ENCODE data around the gene BCO2. TPM values are rescaled to one million over a fixed set of nuclear protein-coding genes. Genes with fewer than 3 reads are reported as not detected.

BCO2 gene
- total RNA-seq, 2 experiments from 2014 or later = 0.97 to 1.4 TPM

- Mint-ChIP-seq H3K27ac (no peak overlapping the region), H3K27me3 (no peaks in the 10 kb centered on the region), H3K36me3 (ENCODE audit: low read depth) (peaks cover 10% of the 10 kb centered on the region), H3K4me1 (ENCODE audit: low read depth) (no peaks in the 10 kb centered on the region), H3K9me3 (peaks cover 4% of the 10 kb centered on the region), H3K4me3 (no peak overlapping the region)
- DNase-seq (no peak), ATAC-seq (no peak)
- ChIA-PET POLR2A (interaction anchor here (0.6 kb wide), 1 partner anchor 747 kb away, joined by 3 read pairs; no protein-coding TSS in a partner anchor), CTCF (interaction anchor here (5.7 kb wide), 1 partner anchor 32 kb away, joined by 18 read pairs; no protein-coding TSS in a partner anchor)
- intact Hi-C loops (cut with micrococcal nuclease) = no loop called here
- TF ChIP-seq, protein P1, sequence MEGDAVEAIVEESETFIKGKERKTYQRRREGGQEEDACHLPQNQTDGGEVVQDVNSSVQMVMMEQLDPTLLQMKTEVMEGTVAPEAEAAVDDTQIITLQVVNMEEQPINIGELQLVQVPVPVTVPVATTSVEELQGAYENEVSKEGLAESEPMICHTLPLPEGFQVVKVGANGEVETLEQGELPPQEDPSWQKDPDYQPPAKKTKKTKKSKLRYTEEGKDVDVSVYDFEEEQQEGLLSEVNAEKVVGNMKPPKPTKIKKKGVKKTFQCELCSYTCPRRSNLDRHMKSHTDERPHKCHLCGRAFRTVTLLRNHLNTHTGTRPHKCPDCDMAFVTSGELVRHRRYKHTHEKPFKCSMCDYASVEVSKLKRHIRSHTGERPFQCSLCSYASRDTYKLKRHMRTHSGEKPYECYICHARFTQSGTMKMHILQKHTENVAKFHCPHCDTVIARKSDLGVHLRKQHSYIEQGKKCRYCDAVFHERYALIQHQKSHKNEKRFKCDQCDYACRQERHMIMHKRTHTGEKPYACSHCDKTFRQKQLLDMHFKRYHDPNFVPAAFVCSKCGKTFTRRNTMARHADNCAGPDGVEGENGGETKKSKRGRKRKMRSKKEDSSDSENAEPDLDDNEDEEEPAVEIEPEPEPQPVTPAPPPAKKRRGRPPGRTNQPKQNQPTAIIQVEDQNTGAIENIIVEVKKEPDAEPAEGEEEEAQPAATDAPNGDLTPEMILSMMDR (IDR thresholded peaks at IDR 0.05) = no peak
These were observed 72.9 kb downstream of the BCO2 start for GRCh38 chr11:112248201-112248600.

GRCh38 chr11:112249871-112250610 lies 74.7 kb downstream of the BCO2 start:
- ChIA-PET CTCF (interaction anchor here (5.7 kb wide), 1 partner anchor 31 kb away, joined by 18 read pairs; no protein-coding TSS in a partner anchor), POLR2A (no interaction called here)
- Mint-ChIP-seq H3K27ac (no peak overlapping the region), H3K9me3 (peaks cover 4% of the 10 kb centered on the region), H3K27me3 (no peaks in the 10 kb centered on the region), H3K36me3 (ENCODE audit: low read depth) (peaks cover under 1% of the 10 kb centered on the region), H3K4me1 (ENCODE audit: low read depth) (no peaks in the 10 kb centered on the region), H3K4me3 (no peak overlapping the region)
- ATAC-seq = no peak
- DNase-seq = no peak
- TF ChIP-seq, protein P1 (IDR thresholded peaks at IDR 0.05) = no peak
- intact Hi-C loops (cut with micrococcal nuclease) = no loop called here

DNA sequence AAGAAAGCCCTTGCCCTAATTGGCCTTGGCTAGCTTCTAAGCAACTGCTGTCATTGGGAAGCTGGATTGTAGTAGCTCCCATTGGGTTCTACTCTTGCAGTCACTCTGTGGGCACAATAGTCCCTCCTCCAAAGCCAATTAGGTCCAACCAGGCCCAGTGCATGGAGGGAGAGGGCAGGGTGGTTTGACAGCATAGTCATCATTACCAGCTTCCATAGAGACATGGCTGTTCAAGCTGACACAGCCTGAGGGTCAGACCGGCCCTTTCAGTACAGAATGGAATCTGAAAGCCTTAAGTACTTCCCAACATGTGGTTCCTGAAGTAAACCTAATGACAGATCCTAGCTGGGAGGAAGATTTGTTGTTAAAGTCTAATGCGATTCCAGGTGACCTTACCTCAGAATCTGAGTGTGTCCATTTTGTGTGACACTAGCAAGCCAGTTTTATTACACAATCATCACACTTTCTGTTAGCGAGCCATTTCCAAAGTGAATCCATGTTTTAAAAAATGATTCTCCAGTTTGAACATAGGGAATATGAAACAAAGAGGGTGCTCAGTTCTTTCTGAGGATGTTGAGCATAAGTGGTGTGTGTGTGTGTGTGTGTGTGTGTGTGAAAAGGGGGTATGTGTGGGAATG lies 78.4 kb downstream of the BCO2 start:
- no peak for ATAC-seq
- intact Hi-C loops (cut with micrococcal nuclease) = no loop called here
- ChIA-PET POLR2A (interaction anchor here (0.6 kb wide), 1 partner anchor 1040 kb away, joined by 3 read pairs; no protein-coding TSS in a partner anchor), CTCF (no interaction called here)
- no peak overlapping the region for H3K4me3 Mint-ChIP-seq
- H3K27ac Mint-ChIP-seq = no peak overlapping the region
- no peaks in the 10 kb centered on the region for H3K4me1 Mint-ChIP-seq (ENCODE audit: low read depth)
- no peaks in the 10 kb centered on the region for H3K27me3 Mint-ChIP-seq
- TF ChIP-seq, protein P1 (IDR thresholded peaks at IDR 0.05) = no peak
- DNase-seq = no peak
- H3K9me3 Mint-ChIP-seq = no peaks in the 10 kb centered on the region
- H3K36me3 Mint-ChIP-seq (ENCODE audit: low read depth) = no peaks in the 10 kb centered on the region

DNA sequence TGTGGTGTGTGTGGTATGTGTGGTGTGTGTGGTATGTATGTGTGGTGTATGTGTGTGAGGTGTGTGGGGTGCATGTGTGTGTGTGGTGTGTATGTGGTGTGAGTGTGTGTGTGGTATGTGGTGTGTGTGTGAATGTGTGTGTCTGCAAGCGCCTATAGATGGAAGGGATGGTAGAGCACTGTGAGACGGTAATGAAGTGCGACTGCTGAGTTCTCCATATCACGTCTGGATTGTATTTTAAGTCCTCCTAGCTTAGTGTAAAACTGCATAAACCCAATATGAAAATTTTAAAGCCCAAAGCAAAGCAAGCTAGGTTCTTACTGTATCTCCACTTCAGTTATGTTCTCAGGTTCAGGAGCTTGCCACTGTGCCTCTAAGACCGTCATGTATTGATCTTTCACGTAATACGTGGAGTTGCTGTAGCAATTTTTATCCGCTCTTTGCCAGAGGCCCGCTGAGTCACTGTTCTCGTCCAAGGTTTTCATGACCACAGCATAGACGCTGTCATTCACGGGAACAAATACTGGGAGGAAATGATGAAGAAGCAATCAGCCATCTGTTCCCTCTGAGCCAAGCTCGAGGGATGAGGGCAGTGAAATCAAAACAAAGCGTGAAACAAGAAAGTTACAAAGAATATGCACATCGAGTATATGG lies 79.9 kb downstream of the BCO2 start:
- ATAC-seq = no peak
- Mint-ChIP-seq H3K36me3 (ENCODE audit: low read depth) (no peaks in the 10 kb centered on the region), H3K4me1 (ENCODE audit: low read depth) (no peaks in the 10 kb centered on the region), H3K27me3 (no peaks in the 10 kb centered on the region), H3K9me3 (no peaks in the 10 kb centered on the region), H3K4me3 (no peak overlapping the region), H3K27ac (no peak overlapping the region)
- intact Hi-C loops (cut with micrococcal nuclease) = no loop called here
- DNase-seq = no peak
- TF ChIP-seq, protein P1 (IDR thresholded peaks at IDR 0.05) = no peak
- CTCF ChIA-PET = interaction anchor here (1.3 kb wide), 1 partner anchor 25 kb away, joined by 5 read pairs; no protein-coding TSS in a partner anchor
- POLR2A ChIA-PET = no interaction called here
